GM12891 (cell line): Measurements from ENCODE around the gene RETREG3.
"Not testable (repeated sequence)": the region's sequence is repeated elsewhere in the genome, so short reads cannot be mapped to it uniquely, and the experiment has no call there.

Experiments
- DNase-seq: peaks from one replicate; pipeline ENCODE4 v3.0.0; 2011; ENCODE audit warnings: low spot score; ENCODE audit not compliant: insufficient read length
- FAIRE-seq: peaks from 2 replicates; lab custom pipeline; 2011; peaks lifted over from hg19 to GRCh38; lab: Jason Lieb, UNC
- PAX5 ChIP-seq: IDR thresholded peaks from 2 replicates; pipeline ENCODE4 v1.6.1; 2011; ENCODE audit warnings: low read length, moderate library complexity, mild to moderate bottlenecking; ENCODE audit not compliant: insufficient read depth, severe bottlenecking
- POLR2A ChIP-seq: IDR thresholded peaks from 2 replicates; pipeline ENCODE4 v1.6.1; 2011; ENCODE audit warnings: low read depth, low read length, control low read depth
- POLR2AphosphoS5 ChIP-seq: IDR thresholded peaks from 2 replicates; pipeline ENCODE4 v1.6.1; 2011; ENCODE audit warnings: low read depth, low read length, control low read depth
- POU2F2 ChIP-seq: IDR thresholded peaks from 2 replicates; pipeline ENCODE4 v1.6.1; 2011; ENCODE audit warnings: low read depth, mild to moderate bottlenecking, control low read depth, low read length, moderate library complexity
- SPI1 ChIP-seq: IDR thresholded peaks from 2 replicates; pipeline ENCODE4 v1.6.1; 2011; ENCODE audit warnings: low read depth, low read length, control low read depth
- TAF1 ChIP-seq: IDR thresholded peaks from 2 replicates; pipeline ENCODE4 v1.6.1; 2011; ENCODE audit warnings: low read depth, low read length, control low read depth

RETREG3 gene

DNA sequence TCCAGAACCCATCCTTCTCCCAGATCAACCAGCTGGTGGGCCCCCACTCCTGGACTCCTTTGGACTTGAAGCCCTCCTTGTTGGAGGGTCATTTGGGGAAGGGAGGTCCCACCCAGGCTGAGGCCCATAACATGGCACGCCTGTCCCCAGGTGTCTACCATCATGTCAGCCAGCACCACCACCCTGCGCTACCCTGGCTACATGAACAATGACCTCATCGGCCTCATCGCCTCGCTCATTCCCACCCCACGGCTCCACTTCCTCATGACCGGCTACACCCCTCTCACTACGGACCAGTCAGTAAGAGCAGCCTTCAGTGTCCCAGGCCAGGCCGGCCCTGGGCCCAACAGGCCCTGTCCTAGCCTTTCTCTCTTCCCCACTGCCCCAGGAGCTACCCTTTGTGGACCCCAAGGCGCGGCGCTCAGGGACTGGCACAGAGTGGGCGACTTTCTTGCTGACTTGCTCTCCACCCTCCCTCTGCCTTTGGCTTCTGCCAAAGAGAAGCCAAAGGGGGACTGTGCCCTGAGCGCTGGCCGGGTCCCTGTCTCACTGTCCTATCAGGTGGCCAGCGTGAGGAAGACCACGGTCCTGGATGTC is 4.6 kb upstream of the RETREG3 start:
- no peak for FAIRE-seq
- no peak for TF ChIP-seq POU2F2
- no peak for TF ChIP-seq POLR2AphosphoS5
- no peak for TF ChIP-seq TAF1
- no peak for TF ChIP-seq SPI1
- TF ChIP-seq PAX5: no peak
- TF ChIP-seq POLR2A: no peak

DNA sequence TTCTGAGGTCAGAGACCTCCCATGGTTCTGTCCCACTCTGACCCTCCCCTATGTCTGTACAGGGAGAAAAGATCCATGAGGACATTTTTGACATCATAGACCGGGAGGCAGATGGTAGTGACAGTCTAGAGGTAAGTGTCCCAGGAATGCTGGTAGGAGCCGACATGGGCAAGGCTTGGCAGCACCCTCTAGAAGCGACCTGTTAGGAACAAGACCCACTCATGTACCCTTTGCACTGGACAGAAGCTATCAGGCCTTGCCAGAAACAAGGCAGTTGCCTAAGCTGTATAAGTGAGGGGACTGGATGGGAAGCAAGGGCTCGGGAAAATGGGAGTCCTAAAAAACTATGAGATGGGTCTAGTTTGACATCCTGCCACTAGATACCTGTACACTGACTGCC is 2.8 kb upstream of the RETREG3 start:
- DNase-seq (no peak), FAIRE-seq (peak; percentile 28)
- TF ChIP-seq POLR2A: no peak
- TF ChIP-seq POU2F2: no peak
- no peak for TF ChIP-seq TAF1
- no peak for TF ChIP-seq POLR2AphosphoS5
- no peak for TF ChIP-seq SPI1
- TF ChIP-seq PAX5: no peak

More for the DNA sequence above, 4.6 kb upstream of the RETREG3 start:
- DNase-seq: no peak

DNA sequence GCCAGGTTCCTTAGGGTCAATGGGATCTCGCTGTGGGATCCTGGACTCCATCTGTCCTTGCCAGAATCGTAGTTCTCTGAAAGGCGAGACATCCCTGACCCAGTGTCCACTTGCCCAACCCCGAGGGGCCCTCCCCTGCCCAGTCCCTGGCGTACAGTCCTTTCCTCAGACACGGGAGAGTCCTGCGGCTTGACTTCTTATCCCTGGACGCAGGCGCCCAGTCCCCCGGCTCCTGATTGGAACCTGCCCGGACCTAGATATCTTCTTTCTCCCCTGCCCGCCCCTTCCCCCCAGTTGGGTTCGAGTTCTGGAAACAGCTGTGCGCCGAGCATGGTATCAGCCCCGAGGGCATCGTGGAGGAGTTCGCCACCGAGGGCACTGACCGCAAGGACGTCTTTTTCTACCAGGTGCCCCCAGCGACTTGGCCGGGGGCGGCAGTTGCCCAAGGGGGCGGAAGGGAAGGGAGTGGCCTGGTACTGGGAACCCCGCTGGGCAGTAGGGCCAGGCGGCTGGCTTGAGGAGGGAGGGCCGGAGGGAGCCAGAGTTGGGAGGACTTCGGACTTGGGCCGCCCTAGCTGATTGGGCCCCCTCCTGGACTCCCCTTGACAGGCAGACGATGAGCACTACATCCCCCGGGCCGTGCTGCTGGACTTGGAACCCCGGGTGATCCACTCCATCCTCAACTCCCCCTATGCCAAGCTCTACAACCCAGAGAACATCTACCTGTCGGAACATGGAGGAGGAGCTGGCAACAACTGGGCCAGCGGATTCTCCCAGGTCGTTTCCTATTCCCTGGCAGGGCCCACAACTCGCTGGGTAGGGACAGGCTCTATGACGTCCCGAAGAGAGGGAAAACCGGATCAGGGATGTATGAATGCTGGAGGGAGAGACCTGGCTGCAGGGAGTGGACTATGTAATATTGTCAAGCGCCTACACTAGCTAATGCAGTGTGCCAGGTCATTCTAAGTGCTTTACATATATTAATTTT is 934 bp upstream of the RETREG3 start:
- DNase-seq: not testable (repeated sequence)
- peak; percentile 91 for FAIRE-seq

DNA sequence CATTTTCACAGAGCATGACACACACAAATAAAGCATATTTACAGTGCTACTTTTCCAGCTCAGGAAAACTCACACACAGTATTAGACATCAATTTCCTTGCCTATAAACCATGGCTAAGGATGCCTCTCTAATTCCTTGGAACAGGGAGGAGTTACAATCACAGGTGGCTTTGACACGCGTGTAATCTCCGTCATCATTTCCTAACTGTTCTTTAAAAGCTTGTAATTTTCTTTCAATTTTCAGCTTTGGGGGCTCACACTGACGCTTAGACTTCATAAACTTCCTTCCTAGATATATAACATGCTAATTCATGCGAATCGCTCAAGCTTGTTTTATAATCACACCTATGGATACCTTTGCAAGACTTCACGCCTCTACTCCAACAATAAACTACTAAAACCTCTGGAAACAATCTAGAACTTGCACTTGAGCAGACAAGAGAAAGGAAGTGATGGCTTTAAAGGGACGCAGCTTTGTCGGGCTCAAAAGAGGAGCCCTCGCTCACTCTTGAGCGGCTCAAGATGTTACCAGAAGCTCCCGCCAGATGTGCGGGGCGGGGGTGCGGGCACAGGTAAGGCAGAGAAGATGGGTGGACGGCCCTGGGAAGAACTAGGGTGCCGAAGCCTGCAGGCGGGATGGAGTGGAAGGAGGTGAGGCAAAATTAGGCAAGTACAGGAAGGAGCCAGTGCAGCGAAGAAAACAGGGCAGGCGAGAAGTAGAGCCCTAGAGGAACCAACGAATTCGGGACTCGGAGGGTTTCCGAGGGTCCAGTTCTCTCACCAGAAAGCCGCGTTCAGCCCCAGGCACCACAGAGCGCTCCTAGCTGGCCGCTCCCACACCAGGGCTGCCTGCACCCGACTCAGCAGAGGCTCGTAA is 631 bp downstream of the RETREG3 start:
- no peak for TF ChIP-seq TAF1
- no peak for TF ChIP-seq POU2F2
- TF ChIP-seq PAX5: no peak
- TF ChIP-seq POLR2AphosphoS5: no peak
- TF ChIP-seq SPI1: no peak
- no peak for TF ChIP-seq POLR2A

DNA sequence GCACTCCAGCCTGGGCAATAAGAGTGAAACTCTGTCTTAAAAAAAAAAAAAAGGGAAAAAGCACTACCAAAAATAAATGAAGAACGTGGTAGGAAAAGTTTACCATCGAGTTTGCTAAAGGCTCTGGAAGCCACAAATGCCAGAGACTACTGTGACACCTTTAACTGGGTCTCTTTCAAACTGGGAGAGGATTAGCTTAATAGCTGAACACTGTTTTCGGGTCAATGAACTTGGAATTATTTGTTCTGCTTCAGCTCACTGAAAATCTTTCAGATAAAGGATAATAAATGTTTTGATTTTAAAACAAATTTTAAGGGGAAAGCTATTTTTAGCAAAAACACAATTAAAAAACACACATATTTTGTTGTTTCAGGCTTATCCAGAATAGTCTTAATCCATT is 1.4 kb downstream of the RETREG3 start:
- FAIRE-seq (no peak), DNase-seq (no peak)
- TF ChIP-seq POU2F2 (no peak), POLR2A (no peak), PAX5 (no peak), SPI1 (no peak), POLR2AphosphoS5 (no peak), TAF1 (no peak)

More for the DNA sequence above, 631 bp downstream of the RETREG3 start:
- DNase-seq: no peak
- FAIRE-seq: peak; percentile 5

DNA sequence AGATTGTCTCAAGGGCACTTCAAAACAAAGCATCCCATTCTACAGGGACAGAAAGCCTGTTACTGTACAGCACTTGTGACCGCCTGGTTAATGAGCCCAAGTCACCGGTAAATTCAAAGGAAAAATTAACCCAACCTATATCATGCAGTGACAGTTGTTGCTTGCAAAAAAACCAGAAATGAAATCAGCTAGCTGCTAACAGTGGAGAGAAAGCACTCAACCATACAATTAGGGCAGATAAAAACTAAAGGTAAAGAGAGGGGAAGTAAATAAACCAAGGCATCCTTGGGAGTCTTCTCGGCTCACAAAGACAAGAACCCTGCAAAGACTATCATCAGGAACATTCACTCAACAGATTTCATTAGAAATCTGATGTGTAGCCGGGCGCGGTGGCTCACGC is 5.9 kb downstream of the RETREG3 start:
- DNase-seq (no peak), FAIRE-seq (peak; percentile 48)
- TF ChIP-seq SPI1 (peak; percentile 22; the same call in 1 of the 2 replicates), TAF1 (no peak)

DNA sequence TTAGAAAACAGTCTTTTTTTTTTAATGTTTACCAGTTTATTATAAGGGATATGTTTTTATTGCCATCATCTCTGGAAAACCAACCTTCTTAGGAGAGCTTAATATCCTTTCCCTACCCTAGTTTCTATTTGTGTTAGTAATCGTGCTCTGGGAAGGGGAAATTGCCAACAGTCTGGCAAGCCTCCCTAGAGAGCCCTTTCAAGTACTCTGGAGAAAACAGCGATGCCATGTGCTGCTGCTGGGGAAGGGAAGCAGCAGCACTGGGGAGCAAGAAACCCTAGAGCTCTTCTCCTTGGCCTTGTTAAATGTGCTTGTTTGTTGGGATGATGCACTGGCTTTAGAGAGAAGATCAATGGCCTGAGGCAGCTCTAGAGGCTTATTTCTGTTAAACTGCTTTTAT is 10.3 kb downstream of the RETREG3 start:
- no peak for FAIRE-seq
- no peak for DNase-seq
- no peak for TF ChIP-seq TAF1
- TF ChIP-seq POU2F2: no peak
- TF ChIP-seq POLR2A: no peak
- no peak for TF ChIP-seq SPI1
- TF ChIP-seq PAX5: no peak
- no peak for TF ChIP-seq POLR2AphosphoS5

DNA sequence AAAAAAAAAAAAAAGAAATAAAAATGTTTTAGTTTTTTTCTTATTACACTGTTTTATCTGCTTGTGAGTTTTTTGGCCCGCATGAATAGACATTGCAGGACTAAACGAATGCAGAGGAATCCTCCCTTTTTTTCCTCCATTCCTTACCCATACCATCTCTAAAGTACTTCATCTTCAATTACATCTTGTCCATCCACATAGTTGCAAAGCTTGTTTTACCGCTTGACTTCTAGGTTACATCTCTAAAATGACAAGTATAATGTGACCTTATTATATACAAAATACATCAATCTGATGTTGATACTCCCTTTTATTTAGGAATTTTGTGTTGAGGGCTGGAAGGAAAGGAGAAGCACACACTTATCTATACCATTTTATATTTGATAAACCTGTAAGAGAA is 12.8 kb downstream of the RETREG3 start:
- FAIRE-seq (no peak), DNase-seq (no peak)
- no peak for TF ChIP-seq PAX5
- no peak for TF ChIP-seq SPI1
- no peak for TF ChIP-seq TAF1
- no peak for TF ChIP-seq POU2F2
- no peak for TF ChIP-seq POLR2A
- TF ChIP-seq POLR2AphosphoS5: no peak

DNA sequence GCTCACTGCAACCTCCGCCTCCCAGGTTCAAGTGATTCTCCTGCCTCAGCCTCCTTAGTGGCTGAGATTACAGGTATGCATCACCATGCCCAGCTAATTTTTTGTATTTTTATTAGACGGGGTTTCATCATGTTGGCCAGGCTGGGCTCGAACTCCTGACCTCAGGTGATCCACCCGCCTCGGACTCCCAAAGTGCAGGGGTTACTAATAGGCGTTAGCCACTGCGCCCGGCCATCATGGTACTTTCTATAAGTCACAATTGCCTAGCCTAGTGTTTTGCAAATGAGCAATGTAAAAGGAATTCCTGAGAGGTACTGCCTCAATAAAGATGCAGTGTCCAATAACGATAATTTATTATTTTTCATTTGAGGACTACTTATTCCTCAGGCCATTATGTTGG is 17.8 kb downstream of the RETREG3 start:
- TF ChIP-seq POLR2AphosphoS5 (no peak), POU2F2 (no peak), TAF1 (no peak), POLR2A (no peak), PAX5 (no peak), SPI1 (no peak)
- FAIRE-seq (no peak), DNase-seq (no peak)
